ENCODE measurements around the gene KLF11.

KLF11 gene

GRCh38 chr2:10085043-10085667 lies 41.8 kb downstream of the KLF11 start:
- H3K4me3 Mint-ChIP-seq: no peak overlapping the region
- peaks cover 58% of the 10 kb centered on the region for H3K27me3 Mint-ChIP-seq (ENCODE audit: low read depth, poor library complexity)
- no peak for DNase-seq
- no peak for TF ChIP-seq CTCF (IDR thresholded peaks at IDR 0.05)
- no peaks in the 10 kb centered on the region for H3K36me3 Mint-ChIP-seq (ENCODE audit: low read depth)
- no peak overlapping the region for H3K27ac Mint-ChIP-seq
- no peaks in the 10 kb centered on the region for H3K9me3 Mint-ChIP-seq
- peaks cover 30% of the 10 kb centered on the region for H3K4me1 Mint-ChIP-seq

- no peak for DNase-seq
- H3K4me3 Mint-ChIP-seq: no peak overlapping the region
- H3K27me3 Mint-ChIP-seq (ENCODE audit: low read depth, poor library complexity): peaks cover 55% of the 10 kb centered on the region
- H3K27ac Mint-ChIP-seq: no peak overlapping the region
- H3K4me1 Mint-ChIP-seq: peaks cover 30% of the 10 kb centered on the region
- H3K36me3 Mint-ChIP-seq (ENCODE audit: low read depth): no peaks in the 10 kb centered on the region
- no peak for TF ChIP-seq CTCF (IDR thresholded peaks at IDR 0.05)
- H3K9me3 Mint-ChIP-seq: no peaks in the 10 kb centered on the region
Measured at GRCh38 chr2:10085668-10086059, 42.3 kb downstream of the KLF11 start.

- no peak for DNase-seq
- Mint-ChIP-seq H3K36me3 (ENCODE audit: low read depth) (no peaks in the 10 kb centered on the region), H3K27ac (no peak overlapping the region), H3K4me3 (no peak overlapping the region), H3K4me1 (peaks cover 24% of the 10 kb centered on the region), H3K9me3 (peaks cover 4% of the 10 kb centered on the region), H3K27me3 (ENCODE audit: low read depth, poor library complexity) (peaks cover 42% of the 10 kb centered on the region)
- no peak for TF ChIP-seq CTCF (IDR thresholded peaks at IDR 0.05)
Measured at GRCh38 chr2:10086950-10087349, 43.6 kb downstream of the KLF11 start.

GRCh38 chr2:10087360-10087759 lies 44.0 kb downstream of the KLF11 start:
- peaks cover 8% of the 10 kb centered on the region for H3K9me3 Mint-ChIP-seq
- H3K27me3 Mint-ChIP-seq (ENCODE audit: low read depth, poor library complexity): peaks cover 38% of the 10 kb centered on the region

GRCh38 chr2:10089565-10090190 lies 46.3 kb downstream of the KLF11 start:
- no peak for TF ChIP-seq CTCF (IDR thresholded peaks at IDR 0.05)
- no peak for DNase-seq
- Mint-ChIP-seq H3K4me1 (peaks cover 14% of the 10 kb centered on the region), H3K36me3 (ENCODE audit: low read depth) (no peaks in the 10 kb centered on the region), H3K27ac (no peak overlapping the region), H3K27me3 (ENCODE audit: low read depth, poor library complexity) (peaks cover 17% of the 10 kb centered on the region), H3K9me3 (peaks cover 13% of the 10 kb centered on the region), H3K4me3 (no peak overlapping the region)

More at GRCh38 chr2:10087360-10087759, 44.0 kb downstream of the KLF11 start:
- Mint-ChIP-seq H3K27ac (no peak overlapping the region), H3K4me3 (no peak overlapping the region), H3K36me3 (ENCODE audit: low read depth) (no peaks in the 10 kb centered on the region), H3K4me1 (peaks cover 24% of the 10 kb centered on the region)
- TF ChIP-seq CTCF (IDR thresholded peaks at IDR 0.05): no peak
- DNase-seq: no peak

All from nephron progenitor cell (in vitro differentiated cells).